MCF 10A (cell line): ENCODE measurements around the gene KIF20A. TPM values are rescaled to one million over a fixed set of nuclear protein-coding genes. Genes with fewer than 3 reads are reported as not detected.
A peak's percentile ranks its signal among the peaks of the same experiment; 100 is the strongest.
"Not testable (repeated sequence)": the region's sequence is repeated elsewhere in the genome, so short reads cannot be mapped to it uniquely, and the experiment has no call there.

Source experiments
- BruUV-seq: library from RNA; stranded (reverse); fragments of 400-500 nt; replicated peaks from 2 replicates; lab custom pipeline; 2021; lab: Mats Ljungman, UMichigan
- CTCF ChIA-PET: fragments of 300-600 bp; sonication (Branson Sonifier 250); formaldehyde crosslinking; extraction: SDS; loops from one replicate; lab custom pipeline; 2021; ENCODE audit warnings: antibody characterized with exemption, inconsistent platforms; lab: Yijun Ruan, JAX
- POLR2A ChIA-PET: fragments of 300-600, 350-650 bp; sonication (Branson Sonifier 250); formaldehyde crosslinking; extraction: SDS; loops from one replicate; lab custom pipeline; 2020; ENCODE audit warnings: antibody characterized with exemption, inconsistent platforms; lab: Yijun Ruan, JAX
- DNase-seq: peaks from one replicate; pipeline ENCODE4 v3.0.0-alpha.2; 2018; ENCODE audit not compliant: unreplicated experiment
- H3K27ac Mint-ChIP-seq: one replicate; pipeline ENCODE4 v1.8.0; 2022; ENCODE audit warnings: mild to moderate bottlenecking, low read depth, mixed read lengths; ENCODE audit not compliant: unreplicated experiment
- H3K27me3 Mint-ChIP-seq: one replicate; pipeline ENCODE4 v1.8.0; 2022; ENCODE audit warnings: mixed read lengths; ENCODE audit not compliant: insufficient read depth, unreplicated experiment
- H3K36me3 Mint-ChIP-seq: one replicate; pipeline ENCODE4 v1.8.0; 2022; ENCODE audit warnings: mild to moderate bottlenecking, moderate library complexity, mixed read lengths; ENCODE audit not compliant: insufficient read depth, unreplicated experiment
- H3K4me1 Mint-ChIP-seq: one replicate; pipeline ENCODE4 v1.8.0; 2022; ENCODE audit warnings: mixed read lengths; ENCODE audit not compliant: insufficient read depth, unreplicated experiment
- H3K4me3 Mint-ChIP-seq: one replicate; pipeline ENCODE4 v1.8.0; 2022; ENCODE audit warnings: mild to moderate bottlenecking, moderate library complexity, mixed read lengths; ENCODE audit not compliant: unreplicated experiment
- H3K9me3 Mint-ChIP-seq: one replicate; pipeline ENCODE4 v1.8.0; 2022; ENCODE audit warnings: mixed read lengths; ENCODE audit not compliant: unreplicated experiment
- CTCF ChIP-seq: fragments of 200-600 bp; IDR thresholded peaks from one replicate; pipeline ENCODE4 v1.8.0; 2022; ENCODE audit warnings: antibody characterized with exemption, mild to moderate bottlenecking; ENCODE audit not compliant: unreplicated experiment
- intact Hi-C: fragments of 100-400 bp; cut with micrococcal nuclease; formaldehyde crosslinking; loops from 2 replicates; pipeline ENCODE4 v1.14.1; 2022
- total RNA-seq: library from RNA; stranded (reverse); gene quantifications from 2 replicates; pipeline ENCODE4 v1.2.3, GENCODE V29; 2022

Gene KIF20A
- total RNA-seq, 1 experiment from 2014 or later = 30.6 TPM

GRCh38 chr5:138188626-138189025 is 9.7 kb downstream of the KIF20A start:
- no TSS peak for BruUV-seq
- Mint-ChIP-seq H3K9me3 (no peaks in the 10 kb centered on the region), H3K4me3 (no peak overlapping the region), H3K27ac (no peak overlapping the region), H3K36me3 (peaks cover 94% of the 10 kb centered on the region), H3K27me3 (no peaks in the 10 kb centered on the region), H3K4me1 (no peaks in the 10 kb centered on the region)
- intact Hi-C loops = no loop called here
- no peak for DNase-seq
- CTCF ChIA-PET = interaction anchor here (0.6 to 1.2 kb wide), 7 partner anchors 8 to 225 kb away, joined by 3 to 10 read pairs (median 4); no protein-coding TSS in a partner anchor
- POLR2A ChIA-PET = interaction anchor here (0.5 to 3.0 kb wide), 8 partner anchors 9 to 30 kb away, joined by 3 to 20 read pairs (median 4); partner anchors contain the start of genes BRD8 and KIF20A
- no peak for TF ChIP-seq CTCF

- no peak overlapping the region for H3K27ac Mint-ChIP-seq
- intact Hi-C loops = no loop called here
These were observed 13.9 kb downstream of the KIF20A start for GRCh38 chr5:138192826-138193225.

GRCh38 chr5:138193859-138194258 is 14.9 kb downstream of the KIF20A start:
- H3K27ac Mint-ChIP-seq, H3K4me1 Mint-ChIP-seq, intact Hi-C loops, DNase-seq, H3K27me3 Mint-ChIP-seq, H3K4me3 Mint-ChIP-seq, BruUV-seq, H3K9me3 Mint-ChIP-seq: not testable (repeated sequence)
- peaks cover 96% of the 10 kb centered on the region for H3K36me3 Mint-ChIP-seq
- POLR2A ChIA-PET = interaction anchor here (0.9 to 1.8 kb wide), 2 partner anchors 16 to 19 kb away, joined by 3 to 6 read pairs; partner anchors contain the start of gene BRD8
- CTCF ChIA-PET = interaction anchor here (0.7 to 1.0 kb wide), 2 partner anchors 29 to 1776 kb away, joined by 3 read pairs; no protein-coding TSS in a partner anchor

More at GRCh38 chr5:138192826-138193225, 13.9 kb downstream of the KIF20A start:
- no peaks in the 10 kb centered on the region for H3K9me3 Mint-ChIP-seq
- BruUV-seq = no TSS peak
- no peaks in the 10 kb centered on the region for H3K4me1 Mint-ChIP-seq
- no peaks in the 10 kb centered on the region for H3K27me3 Mint-ChIP-seq
- ChIA-PET POLR2A (interaction anchor here (1.7 kb wide), 1 partner anchor 20 kb away, joined by 5 read pairs; no protein-coding TSS in a partner anchor), CTCF (interaction anchor here (0.6 to 1.0 kb wide), 2 partner anchors 30 to 227 kb away, joined by 3 read pairs; no protein-coding TSS in a partner anchor)
- no peak for DNase-seq
- H3K4me3 Mint-ChIP-seq = no peak overlapping the region
- TF ChIP-seq CTCF = no peak
- peaks cover 96% of the 10 kb centered on the region for H3K36me3 Mint-ChIP-seq

DNA sequence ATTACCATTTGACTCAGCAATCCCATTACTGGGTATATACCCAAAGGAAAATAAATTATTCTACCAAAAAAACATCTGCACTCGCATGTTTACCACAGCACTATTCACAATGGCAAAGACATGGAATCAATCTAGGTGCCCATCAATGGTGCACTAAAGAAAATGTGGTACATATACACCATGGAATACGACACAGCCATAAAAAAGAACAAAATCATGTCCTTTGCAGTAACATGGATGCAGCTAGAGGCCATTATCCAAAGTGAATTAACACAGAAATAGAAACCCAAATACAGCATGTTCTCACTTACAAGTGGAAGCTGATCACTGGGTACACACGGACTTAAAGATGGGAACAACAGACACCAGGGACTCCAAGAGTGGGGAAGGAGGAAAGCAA is 32.1 kb downstream of the KIF20A start:
- Mint-ChIP-seq H3K36me3 (peaks cover 45% of the 10 kb centered on the region), H3K4me3 (peak overlapping the region; percentile 20), H3K27me3 (no peaks in the 10 kb centered on the region), H3K4me1 (peaks cover 21% of the 10 kb centered on the region), H3K27ac (no peak overlapping the region), H3K9me3 (no peaks in the 10 kb centered on the region)
- POLR2A ChIA-PET = interaction anchor here (4.5 kb wide), 1 partner anchor 143 kb away, joined by 60 read pairs; the partner anchor contains the start of gene KDM3B
- no TSS peak for BruUV-seq
- no peak for DNase-seq
- TF ChIP-seq CTCF = no peak
- CTCF ChIA-PET = interaction anchor here (1.0 to 6.0 kb wide), 3 partner anchors 10 to 127 kb away, joined by 4 to 48 read pairs (median 11); partner anchors contain the start of gene FAM53C
- intact Hi-C loops = no loop called here
